ENCODE results near the gene RTL10.

GRCh38 chr22:19891317-19892256, 36.9 kb upstream of the RTL10 start:
- TF ChIP-seq CTCF (IDR thresholded peaks at IDR 0.05) (no peak), POLR2A (IDR thresholded peaks at IDR 0.05) (no peak)
